ENCODE measurements around the gene SFRP2. TPM values are rescaled to one million over a fixed set of nuclear protein-coding genes. Genes with fewer than 3 reads are reported as not detected.

The SFRP2 gene
- total and polyA plus RNA-seq, 2 donors (not counting 1 experiment from before 2014, with no cell fraction given): not detected

Other genes with a start within 250 kb of the SFRP2 start
- gene TLR2, start 104.8 kb downstream of the SFRP2 start, total RNA-seq: 5.0 and 5.4 TPM in 2 replicates
- gene TLR2, start 104.8 kb downstream of the SFRP2 start, polyA plus RNA-seq: 2.0 and 3.3 TPM in 2 replicates
- not detected in 2 replicates for gene RNF175, start 29.1 kb downstream of the SFRP2 start, total RNA-seq
- 0.26 TPM in 1 of 2 replicates, not detected in the other for gene RNF175, start 29.1 kb downstream of the SFRP2 start, polyA plus RNA-seq